ENCODE data around the gene SF3A2.

The SF3A2 gene

DNA sequence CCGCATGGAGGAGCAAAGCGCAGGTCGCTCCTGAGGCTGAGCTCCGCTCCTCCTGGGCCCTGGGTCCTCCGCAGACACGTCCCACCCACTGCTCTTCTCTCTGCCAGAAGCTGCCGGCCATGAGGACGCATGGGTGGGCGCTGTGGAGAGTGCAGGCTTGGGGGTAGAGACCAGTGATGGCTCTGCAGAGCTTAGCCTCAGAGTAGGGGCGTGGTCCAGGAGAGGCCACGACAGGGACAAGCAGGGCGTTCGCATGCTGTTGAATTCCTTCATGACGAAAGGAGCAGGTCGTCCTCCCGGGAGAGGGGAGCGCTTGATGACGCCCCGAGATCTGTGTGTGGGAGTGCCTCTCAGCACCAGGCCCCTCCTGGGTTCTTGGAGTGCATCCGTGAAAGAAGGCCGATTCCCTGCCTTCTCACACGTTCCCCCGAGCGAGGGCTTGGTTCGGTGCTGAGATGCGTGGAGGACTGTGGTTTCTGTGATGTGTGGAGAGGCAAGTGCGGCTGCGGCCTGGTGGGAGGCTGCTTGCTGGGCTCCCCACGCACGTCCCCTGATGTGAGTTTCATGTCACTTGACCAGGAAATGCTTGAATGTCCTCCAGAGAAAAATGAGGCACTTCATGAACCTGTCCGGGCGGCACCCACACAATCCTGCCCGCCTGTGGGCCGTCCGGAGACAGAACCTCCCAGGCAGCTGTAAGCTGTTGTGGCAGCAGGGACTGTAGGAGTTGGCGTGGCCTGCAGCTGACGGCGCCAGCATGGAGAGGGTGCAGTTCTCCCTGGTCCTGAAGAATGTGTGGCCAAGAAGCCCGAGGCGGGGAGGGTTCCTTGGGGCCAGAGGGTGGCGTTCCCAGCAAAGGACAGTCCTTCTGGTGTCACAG, 4.5 kb downstream of the SF3A2 start:
- FAIRE-seq (no peak), DNase-seq (ENCODE audit: low spot score) (no peak)

DNA sequence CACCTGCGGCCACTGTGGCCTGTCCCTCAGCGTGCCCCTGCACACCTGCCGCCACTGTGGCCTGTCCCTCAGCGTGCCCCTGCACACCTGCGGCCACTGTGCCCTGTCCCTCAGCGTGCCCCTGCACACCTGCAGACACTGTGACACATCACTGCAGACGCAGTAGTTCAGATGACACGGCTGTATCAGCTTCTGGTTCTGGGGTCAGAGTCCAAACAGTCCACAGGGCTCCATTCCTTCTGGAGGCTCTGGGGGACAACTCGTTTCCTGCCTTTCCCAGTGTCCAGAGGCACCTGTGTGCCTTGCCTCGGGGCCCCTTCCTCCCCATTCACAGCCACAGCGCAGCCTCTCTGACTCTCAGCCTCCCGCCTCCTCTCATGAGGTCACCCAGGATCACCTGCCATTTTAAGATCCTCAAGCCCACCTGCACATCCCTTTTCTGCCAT, 5.5 kb downstream of the SF3A2 start:
- no peak for DNase-seq (ENCODE audit: low spot score)
- no peak for FAIRE-seq

DNA sequence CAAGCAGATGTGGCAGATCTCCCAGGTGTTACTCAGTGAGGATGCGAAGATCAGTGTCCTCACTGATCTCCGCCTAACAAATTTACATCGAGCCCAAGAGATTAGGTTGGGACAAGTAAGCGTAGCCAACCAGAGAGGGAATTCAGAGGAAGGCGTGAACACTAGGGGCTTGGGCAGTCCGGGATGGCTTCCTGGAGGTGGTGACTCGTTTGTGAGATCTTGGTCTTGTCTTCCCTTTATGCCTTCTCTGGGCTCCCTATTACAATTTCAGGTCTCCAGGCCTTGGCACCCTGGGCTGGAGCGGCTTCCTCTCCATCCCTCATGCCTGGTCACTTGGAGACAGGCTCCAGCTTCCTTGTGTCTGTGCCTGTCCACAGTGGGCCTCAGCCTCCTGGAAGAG, 6.2 kb downstream of the SF3A2 start:
- no peak for FAIRE-seq
- no peak for DNase-seq (ENCODE audit: low spot score)

DNA sequence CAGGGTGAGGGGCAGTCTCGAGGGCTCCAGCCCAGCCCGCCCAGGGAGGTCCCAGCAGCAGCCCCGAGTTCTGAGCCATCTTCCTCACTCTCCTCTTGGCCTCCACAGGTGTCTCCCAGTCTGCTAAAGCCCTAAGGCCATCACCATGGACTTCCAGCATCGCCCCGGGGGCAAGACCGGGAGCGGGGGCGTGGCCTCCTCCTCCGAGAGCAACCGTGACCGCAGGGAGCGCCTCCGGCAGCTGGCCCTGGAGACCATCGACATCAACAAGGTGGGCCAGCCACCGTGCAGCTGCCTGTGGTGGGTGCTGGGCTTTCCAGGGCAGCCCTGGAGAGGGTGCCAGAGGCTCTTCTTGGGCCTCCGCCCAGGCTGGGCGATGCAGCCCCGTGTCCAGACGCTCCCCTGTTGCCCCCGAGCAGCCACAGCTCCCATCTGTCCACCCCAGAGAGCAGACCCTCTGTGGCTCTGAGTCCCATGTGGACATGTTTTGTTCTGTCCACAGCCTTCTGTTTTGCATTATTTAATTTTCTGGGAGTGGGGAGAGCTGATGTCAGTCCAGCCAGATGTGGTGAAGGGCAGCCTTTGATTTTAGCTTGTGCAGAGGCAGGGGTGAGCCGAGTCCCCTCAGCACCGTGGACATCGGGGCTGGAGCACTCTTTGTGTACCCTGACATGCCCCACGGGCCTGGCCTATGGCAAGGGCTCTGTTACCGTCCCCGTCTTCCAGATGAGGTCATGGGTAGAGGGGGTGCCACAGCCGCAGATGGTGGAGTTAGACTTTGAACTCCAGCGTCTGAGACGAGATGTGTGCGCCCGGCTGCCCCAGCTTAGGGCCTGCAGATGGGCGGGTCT, 6.9 kb downstream of the SF3A2 start:
- DNase-seq (ENCODE audit: low spot score): no peak
- no peak for FAIRE-seq

DNA sequence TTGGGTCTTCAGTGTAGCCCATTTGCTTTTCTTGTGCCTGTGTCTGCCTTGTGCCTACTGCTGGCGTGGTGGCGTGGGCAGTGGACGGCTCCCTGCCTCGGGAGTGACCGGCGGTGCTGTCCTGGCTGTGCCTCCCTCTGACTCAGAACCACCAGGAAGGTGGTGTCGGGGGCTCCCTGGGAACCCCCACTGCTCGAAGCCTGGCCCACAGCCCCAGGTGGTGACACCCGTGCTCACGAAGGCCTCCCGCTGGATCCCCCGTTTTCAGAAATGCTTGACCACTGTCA, 7.4 kb downstream of the SF3A2 start:
- FAIRE-seq: no peak
- DNase-seq (ENCODE audit: low spot score): no peak

DNA sequence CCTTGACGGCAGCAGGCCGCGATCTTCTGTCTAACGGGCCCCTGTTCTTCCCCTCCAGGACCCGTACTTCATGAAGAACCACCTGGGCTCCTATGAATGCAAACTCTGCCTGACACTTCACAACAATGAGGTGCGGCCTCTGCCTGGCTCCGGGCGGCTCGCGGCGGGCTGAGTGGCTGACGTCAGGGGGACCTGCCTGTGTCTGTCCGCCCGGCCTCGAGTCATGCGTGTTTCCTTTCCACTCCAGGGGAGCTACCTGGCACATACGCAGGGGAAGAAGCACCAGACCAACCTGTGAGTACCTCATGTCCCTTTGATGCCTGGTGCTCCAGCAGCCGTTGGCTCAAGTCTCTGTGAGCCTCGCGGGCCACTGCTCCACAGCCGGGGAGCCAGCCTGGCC, 7.9 kb downstream of the SF3A2 start:
- DNase-seq (ENCODE audit: low spot score): no peak

DNA sequence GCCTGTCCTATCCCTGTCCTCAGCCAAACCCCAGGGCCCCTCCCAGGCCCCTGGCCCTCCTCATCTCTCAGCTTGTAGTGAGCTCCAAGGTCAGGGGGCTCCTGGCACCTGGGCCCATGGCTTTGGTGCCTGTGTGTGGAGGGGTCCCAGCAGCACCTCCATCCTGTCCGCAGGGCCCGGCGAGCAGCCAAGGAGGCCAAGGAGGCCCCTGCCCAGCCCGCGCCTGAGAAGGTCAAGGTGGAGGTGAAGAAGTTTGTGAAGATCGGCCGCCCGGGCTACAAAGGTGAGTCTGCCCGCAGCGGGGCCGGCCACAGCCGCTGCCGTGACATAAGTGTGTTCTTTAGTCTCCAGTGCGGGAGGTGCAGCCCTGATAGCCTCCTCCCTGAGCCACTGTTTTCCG, 8.6 kb downstream of the SF3A2 start:
- DNase-seq (ENCODE audit: low spot score) (no peak), FAIRE-seq (no peak)

More for the DNA sequence above, 7.9 kb downstream of the SF3A2 start:
- no peak for FAIRE-seq

DNA sequence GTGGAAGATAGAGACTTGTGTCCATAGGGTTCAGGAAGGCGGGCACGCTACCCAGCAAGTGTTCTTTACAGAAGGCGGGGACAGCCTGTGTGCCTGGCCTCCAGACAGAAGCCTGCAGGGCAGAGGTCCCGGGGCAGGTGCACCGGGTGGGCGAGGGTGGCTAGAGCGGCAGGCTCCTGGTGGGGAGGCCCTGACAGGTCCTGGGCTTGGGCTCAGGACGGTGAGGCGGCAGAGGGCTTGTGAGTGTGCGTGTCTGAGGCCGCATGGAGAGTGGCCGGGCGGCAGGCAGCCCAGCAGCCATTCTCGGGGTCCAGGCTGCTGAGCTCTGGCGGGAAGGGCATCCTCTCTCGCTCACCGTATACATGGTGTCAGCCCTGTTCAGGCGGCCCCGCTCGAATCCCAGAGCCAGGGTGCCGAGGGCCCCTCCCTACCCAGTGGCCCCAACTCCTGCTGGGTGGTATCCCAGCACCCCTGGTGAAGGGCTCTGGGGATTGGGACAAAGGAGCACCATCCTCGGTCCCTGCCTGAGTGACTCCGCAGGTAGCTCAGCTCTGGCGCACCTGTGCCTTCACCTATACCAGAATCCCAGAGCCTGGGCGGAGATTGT, 9.5 kb downstream of the SF3A2 start:
- DNase-seq (ENCODE audit: low spot score): no peak
- FAIRE-seq: no peak

DNA sequence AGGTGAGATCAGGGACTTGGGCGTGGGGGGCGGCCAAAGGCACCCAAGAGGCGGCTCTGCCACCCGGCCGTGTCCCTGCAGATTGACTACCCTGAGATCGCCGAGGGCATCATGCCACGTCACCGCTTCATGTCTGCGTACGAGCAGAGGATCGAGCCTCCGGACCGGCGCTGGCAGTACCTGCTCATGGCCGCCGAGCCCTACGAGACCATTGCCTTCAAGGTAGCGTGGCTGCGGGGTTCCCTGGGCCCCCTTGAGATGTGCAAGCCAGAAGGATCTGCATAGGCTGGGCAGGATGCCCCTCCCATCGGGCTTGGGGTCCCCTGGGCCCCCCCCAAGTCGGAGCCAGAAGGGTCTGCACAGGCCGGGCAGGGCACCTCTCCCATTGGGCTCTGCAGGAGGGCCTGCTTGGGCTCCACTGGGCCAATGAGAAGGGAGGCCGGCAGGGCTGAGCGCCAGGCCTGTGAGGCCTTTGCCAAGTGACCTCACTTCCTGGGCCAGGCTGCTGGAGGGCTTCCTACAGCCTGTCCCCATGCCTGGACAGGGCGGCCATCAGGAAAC, 10.3 kb downstream of the SF3A2 start:
- FAIRE-seq (no peak), DNase-seq (ENCODE audit: low spot score) (no peak)

DNA sequence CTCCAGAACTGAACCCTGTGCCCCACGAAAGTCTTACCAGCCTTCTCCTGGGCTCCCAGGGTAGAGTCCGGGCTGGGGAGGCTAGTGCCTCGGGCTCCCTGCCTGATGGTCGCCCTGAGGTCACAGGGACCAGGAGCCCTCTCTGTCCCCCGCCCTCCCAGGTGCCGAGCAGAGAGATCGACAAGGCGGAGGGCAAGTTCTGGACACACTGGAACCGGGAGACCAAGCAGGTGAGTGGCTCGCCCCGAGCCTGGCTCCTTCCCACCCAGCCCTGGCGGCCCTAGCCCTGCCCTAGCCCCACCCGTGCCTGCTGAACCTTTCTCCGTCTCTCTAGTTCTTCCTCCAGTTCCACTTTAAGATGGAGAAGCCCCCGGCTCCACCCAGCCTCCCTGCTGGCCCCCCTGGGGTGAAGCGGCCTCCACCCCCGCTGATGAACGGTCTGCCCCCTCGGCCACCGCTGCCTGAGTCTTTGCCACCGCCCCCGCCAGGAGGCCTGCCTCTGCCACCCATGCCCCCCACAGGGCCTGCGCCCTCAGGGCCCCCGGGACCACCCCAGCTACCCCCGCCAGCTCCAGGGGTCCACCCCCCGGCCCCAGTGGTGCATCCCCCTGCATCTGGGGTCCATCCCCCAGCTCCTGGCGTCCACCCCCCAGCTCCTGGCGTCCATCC, 10.9 kb downstream of the SF3A2 start:
- no peak for DNase-seq (ENCODE audit: low spot score)
- FAIRE-seq: no peak

DNA sequence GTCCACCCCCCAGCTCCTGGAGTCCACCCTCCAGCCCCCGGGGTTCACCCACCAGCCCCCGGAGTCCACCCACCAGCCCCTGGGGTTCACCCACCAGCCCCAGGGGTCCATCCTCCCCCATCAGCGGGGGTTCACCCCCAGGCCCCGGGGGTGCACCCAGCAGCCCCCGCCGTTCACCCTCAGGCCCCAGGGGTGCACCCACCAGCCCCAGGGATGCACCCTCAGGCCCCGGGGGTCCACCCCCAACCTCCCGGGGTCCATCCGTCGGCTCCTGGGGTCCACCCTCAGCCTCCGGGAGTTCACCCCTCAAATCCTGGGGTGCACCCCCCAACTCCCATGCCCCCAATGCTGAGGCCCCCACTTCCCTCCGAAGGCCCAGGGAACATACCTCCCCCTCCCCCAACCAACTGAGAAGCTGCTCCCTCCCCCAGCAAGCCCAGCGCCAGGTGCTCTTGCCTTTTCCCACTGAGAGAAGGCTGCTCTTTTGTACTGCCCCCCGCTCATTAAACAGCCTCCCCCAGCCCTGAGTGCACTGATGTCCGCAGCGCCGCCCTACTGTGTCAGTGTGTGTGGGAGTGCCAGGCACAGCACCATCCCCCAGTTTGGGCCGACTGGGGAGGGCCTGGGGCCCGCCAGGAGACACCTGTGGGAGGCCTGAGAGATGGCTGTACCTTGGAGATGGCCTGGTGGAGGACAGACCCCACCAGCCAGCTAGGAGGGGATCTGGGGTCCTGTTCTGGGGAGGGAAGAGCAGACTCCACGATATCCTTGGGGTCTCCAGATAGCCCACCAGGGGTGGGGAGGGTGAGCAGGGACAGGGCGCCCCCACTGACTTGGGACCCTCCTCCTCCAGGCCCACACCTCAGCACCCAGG, 11.7 kb downstream of the SF3A2 start:
- FAIRE-seq: no peak
- DNase-seq (ENCODE audit: low spot score): no peak

DNA sequence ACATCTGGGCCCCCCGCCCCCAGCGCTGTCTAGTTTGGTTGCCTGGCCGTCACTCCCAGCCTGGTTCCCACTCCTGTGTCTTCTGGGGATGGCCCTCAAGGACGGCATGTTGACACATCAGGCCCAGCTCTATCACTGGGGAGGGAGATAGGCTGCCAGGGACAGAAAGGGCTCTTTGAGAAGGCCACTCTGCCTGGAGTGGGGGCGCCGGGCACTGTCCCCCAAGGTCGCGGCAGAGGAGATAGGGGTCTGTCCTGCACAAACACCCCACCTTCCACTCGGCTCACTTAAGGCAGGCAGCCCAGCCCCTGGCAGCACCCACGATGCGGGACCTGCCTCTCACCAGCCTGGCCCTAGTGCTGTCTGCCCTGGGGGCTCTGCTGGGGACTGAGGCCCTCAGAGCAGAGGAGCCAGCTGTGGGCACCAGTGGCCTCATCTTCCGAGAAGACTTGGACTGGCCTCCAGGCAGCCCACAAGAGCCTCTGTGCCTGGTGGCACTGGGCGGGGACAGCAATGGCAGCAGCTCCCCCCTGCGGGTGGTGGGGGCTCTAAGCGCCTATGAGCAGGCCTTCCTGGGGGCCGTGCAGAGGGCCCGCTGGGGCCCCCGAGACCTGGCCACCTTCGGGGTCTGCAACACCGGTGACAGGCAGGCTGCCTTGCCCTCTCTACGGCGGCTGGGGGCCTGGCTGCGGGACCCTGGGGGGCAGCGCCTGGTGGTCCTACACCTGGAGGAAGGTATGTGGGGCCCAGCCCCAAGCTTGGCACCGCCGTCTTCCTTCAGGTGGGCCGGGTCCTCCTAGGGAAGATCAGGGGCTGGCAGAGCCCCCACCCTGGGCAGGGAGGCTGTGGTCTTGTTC, 12.6 kb downstream of the SF3A2 start, which contains the start of gene AMH:
AMH (plus strand) TSS at position 314 of the 857 bp plus-strand sequence; CDS start at position 324, 10 bp downstream.
- FAIRE-seq (no peak), DNase-seq (ENCODE audit: low spot score) (no peak)

DNA sequence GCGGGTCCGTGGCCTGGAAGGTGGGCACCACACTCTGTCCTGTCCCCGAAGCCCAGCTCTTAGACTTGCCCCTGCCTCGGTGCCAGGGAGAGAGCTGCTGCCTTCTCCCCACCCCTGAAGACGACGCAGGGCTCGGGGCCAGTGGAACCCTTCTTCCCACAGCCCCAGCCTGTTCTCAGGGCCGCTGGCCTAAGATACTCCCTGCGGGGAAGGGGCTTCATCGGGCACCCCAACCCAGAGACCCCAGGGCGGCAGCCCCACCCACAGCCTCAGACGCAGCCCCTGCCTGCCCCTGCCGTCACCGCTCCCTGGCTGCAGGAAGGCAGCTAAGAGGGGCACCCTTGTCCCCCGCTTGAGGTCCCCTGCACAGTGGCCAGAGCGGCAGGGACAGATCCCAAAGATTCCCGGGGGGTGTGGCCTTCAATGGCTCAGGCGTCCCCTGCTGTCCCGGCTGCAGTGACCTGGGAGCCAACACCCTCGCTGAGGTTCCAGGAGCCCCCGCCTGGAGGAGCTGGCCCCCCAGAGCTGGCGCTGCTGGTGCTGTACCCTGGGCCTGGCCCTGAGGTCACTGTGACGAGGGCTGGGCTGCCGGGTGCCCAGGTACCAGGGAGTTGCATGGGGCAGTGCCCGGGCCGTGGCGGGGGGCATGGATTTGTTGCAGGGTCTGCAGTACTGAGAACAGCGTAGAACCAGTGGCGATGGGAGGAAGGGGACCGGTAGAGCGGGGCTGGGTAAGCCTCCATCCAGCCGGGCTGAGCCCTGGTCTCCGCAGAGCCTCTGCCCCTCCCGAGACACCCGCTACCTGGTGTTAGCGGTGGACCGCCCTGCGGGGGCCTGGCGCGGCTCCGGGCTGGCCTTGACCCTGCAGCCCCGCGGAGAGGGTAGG, 13.5 kb downstream of the SF3A2 start:
- FAIRE-seq: no peak
- DNase-seq (ENCODE audit: low spot score): no peak

DNA sequence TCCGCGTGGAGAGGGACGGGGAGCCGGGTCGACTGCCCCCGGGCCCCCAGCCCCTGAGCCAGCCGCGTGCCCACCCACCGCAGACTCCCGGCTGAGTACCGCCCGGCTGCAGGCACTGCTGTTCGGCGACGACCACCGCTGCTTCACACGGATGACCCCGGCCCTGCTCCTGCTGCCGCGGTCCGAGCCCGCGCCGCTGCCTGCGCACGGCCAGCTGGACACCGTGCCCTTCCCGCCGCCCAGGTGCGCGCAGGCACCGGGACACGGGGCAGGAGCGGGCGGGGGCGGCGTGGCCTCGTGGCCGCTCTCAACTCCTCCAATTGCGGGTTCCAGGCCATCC, 14.1 kb downstream of the SF3A2 start:
- FAIRE-seq (no peak), DNase-seq (ENCODE audit: low spot score) (no peak)

DNA sequence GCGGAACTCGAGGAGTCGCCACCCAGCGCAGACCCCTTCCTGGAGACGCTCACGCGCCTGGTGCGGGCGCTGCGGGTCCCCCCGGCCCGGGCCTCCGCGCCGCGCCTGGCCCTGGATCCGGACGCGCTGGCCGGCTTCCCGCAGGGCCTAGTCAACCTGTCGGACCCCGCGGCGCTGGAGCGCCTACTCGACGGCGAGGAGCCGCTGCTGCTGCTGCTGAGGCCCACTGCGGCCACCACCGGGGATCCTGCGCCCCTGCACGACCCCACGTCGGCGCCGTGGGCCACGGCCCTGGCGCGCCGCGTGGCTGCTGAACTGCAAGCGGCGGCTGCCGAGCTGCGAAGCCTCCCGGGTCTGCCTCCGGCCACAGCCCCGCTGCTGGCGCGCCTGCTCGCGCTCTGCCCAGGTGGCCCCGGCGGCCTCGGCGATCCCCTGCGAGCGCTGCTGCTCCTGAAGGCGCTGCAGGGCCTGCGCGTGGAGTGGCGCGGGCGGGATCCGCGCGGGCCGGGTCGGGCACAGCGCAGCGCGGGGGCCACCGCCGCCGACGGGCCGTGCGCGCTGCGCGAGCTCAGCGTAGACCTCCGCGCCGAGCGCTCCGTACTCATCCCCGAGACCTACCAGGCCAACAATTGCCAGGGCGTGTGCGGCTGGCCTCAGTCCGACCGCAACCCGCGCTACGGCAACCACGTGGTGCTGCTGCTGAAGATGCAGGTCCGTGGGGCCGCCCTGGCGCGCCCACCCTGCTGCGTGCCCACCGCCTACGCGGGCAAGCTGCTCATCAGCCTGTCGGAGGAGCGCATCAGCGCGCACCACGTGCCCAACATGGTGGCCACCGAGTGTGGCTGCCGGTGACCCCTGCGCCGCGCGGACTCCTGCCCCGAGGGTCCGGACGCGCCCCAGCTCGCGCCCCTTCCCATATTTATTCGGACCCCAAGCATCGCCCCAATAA, 14.8 kb downstream of the SF3A2 start:
- DNase-seq (ENCODE audit: low spot score) (no peak), FAIRE-seq (no peak)

DNA sequence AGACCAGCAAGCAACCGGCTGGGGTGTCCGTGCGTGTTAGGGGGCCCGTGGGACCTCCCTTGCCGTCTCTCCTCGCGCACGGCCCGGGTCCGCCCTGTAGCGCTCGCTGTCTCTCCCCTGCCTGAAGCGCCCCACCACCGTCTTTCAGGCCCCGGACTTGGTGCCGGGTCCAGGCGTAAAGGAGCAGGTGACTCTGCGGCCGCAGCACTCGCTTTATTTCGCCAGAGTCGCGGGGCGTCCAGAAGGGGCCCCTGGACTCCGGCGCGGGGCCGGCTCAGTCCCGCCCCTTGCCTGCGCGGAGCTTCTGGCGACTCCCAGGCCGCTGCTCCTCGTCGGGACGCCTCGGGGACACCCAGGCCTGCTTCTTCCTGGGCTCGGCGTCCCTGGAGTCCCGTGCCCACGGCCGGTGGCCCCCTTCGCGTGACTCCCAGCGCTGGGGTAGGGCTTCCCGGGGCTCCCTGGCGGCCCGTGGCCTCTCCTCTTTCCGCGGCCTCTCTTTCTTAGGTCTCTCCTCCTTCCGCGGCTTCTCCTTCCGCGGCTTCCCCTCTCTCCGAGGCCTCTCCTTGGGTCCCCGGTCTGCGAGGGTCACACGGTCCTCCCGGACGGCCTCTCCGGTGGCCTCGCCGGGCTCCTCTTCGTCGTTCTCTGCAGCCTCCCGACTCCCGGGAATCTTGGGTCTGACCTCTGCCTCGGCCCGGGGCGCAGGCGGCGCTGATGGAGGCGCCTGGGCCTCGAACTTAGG, 15.6 kb downstream of the SF3A2 start:
- no peak for FAIRE-seq
- no peak for DNase-seq (ENCODE audit: low spot score)

DNA sequence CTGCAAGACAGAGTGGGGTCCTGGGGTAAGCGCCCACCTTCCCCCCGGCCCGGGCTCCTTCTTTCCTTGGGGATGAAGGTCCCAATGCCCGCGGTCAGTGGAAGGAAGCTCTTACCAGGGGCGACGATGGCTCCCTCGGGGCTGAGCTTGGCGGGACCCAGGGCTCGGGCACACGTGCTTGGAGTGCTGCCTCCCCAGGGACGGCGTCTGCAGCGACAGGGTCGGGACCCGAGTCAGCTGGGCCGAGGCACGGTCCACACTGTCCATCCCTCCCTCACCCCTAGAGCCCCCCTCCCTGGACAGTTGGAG, 16.1 kb downstream of the SF3A2 start:
- FAIRE-seq: no peak

More for the DNA sequence above, 16.1 kb downstream of the SF3A2 start:
- DNase-seq (ENCODE audit: low spot score): no peak

All from RCC 7860 (cell line).